HepG2 (cell line): ENCODE data around the gene ACAD8. TPM values are rescaled to one million over a fixed set of nuclear protein-coding genes. Genes with fewer than 3 reads are reported as not detected.

Experiments
- ATAC-seq: fragments of 200-7000 bp; cut with Tn5 transposase; 3 replicates; pipeline ENCODE4 v1.9.1; 2020; ENCODE audit warnings: mild to moderate bottlenecking, moderate library complexity
- BruUV-seq: library from RNA; stranded (reverse); fragments of 400-500 nt; replicated peaks from 2 replicates; lab custom pipeline; 2021; lab: Mats Ljungman, UMichigan
- CTCF ChIA-PET: fragments of 300-600 bp; formaldehyde crosslinking; extraction: SDS; loops from one replicate; lab custom pipeline; 2021; ENCODE audit warnings: low total read pairs, inconsistent platforms, low intra/inter-chr PET ratio; lab: Yijun Ruan, JAX
- POLR2A ChIA-PET: fragments of 350-600 bp; sonication (Branson Sonifier 250); formaldehyde crosslinking; loops from one replicate; lab custom pipeline; 2020; ENCODE audit warnings: antibody characterized with exemption, inconsistent platforms; lab: Yijun Ruan, JAX
- DNase-seq: peaks from one replicate; pipeline ENCODE4 v3.0.0-alpha.2; 2015; ENCODE audit warnings: low spot score
- FAIRE-seq: peaks from 3 replicates; lab custom pipeline; 2011; peaks lifted over from hg19 to GRCh38; lab: Jason Lieb, UNC
- H2AFZ ChIP-seq: one replicate; pipeline ENCODE4 v1.6.1; 2011; ENCODE audit warnings: low read length, inconsistent platforms
- H3K27ac ChIP-seq: fragments of 300-600 bp; 3 replicates; pipeline ENCODE4 v1.8.0; 2011; ENCODE audit warnings: mixed run types, mild to moderate bottlenecking, mixed read lengths, low read length, inconsistent platforms; ENCODE audit not compliant: insufficient read depth; ENCODE audit errors: extremely low read length
- H3K27me3 ChIP-seq, 2 experiments: fragments of 200-600 bp in 1 of 2; 2 replicates in 1 of 2; 3 replicates in 1 of 2; pipeline versions ENCODE4 v1.6.0 to v1.8.0; 2011; ENCODE audit warnings: low read length in 2 of 2, mild to moderate bottlenecking in 2 of 2, moderate library complexity in 2 of 2, inconsistent platforms in 1 of 2; ENCODE audit not compliant: insufficient read depth in 2 of 2, control insufficient read depth in 1 of 2
- H3K36me3 ChIP-seq, 2 experiments: fragments of 200-600 bp in 1 of 2; replicated peaks in 1 of 2; 2 replicates in 1 of 2; 3 replicates in 1 of 2; pipeline versions ENCODE4 v1.5.1 to v1.8.0; 2011; ENCODE audit warnings: low read length in 2 of 2, inconsistent platforms in 1 of 2; ENCODE audit not compliant: insufficient read depth in 2 of 2, control insufficient read depth in 1 of 2
- H3K4me1 ChIP-seq: 2 replicates; pipeline ENCODE4 v1.5.1; 2012; ENCODE audit warnings: low read length, inconsistent platforms; ENCODE audit not compliant: insufficient read depth
- H3K4me2 ChIP-seq: 2 replicates; pipeline ENCODE4 v1.6.0; 2011; ENCODE audit warnings: low read depth, low read length, inconsistent platforms
- H3K4me3 ChIP-seq, 3 experiments: fragments of 200-600 bp in 1 of 3; sonication (generic), shearing (Covaris generic) in 1 of 3; replicated peaks in 1 of 3; 2 replicates each; pipeline ENCODE4 v1.5.1; 2011 to 2016; ENCODE audit warnings: low read length in 3 of 3, inconsistent platforms in 2 of 3, low read depth in 2 of 3, mild to moderate bottlenecking in 2 of 3, control low read depth in 1 of 3, mixed read lengths in 1 of 3; ENCODE audit not compliant: insufficient read depth in 1 of 3
- H3K79me2 ChIP-seq: one replicate; pipeline ENCODE4 v1.6.1; 2011; ENCODE audit warnings: low read length, inconsistent platforms; ENCODE audit not compliant: insufficient read depth
- H3K9ac ChIP-seq: 2 replicates; pipeline ENCODE4 v1.6.0; 2011; ENCODE audit warnings: mild to moderate bottlenecking, low read depth, low read length, inconsistent platforms; ENCODE audit not compliant: insufficient read depth
- H3K9me3 ChIP-seq: 2 replicates; pipeline ENCODE4 v1.5.1; 2012; ENCODE audit warnings: mild to moderate bottlenecking, low read length
- H4K20me1 ChIP-seq: 2 replicates; pipeline ENCODE4 v1.6.0; 2011; ENCODE audit warnings: inconsistent platforms, mild to moderate bottlenecking, low read length, moderate library complexity; ENCODE audit not compliant: insufficient read depth
- CBX1 ChIP-seq: IDR thresholded peaks from one replicate; pipeline ENCODE4 v1.6.1; 2016; ENCODE audit warnings: antibody characterized with exemption, low read depth
- ELF1 ChIP-seq: sonication (generic); formaldehyde crosslinking; IDR thresholded peaks from 2 replicates; pipeline ENCODE4 v1.4.0; 2020; ENCODE audit warnings: missing genetic modification reagents
- ELF4 ChIP-seq: sonication (generic); formaldehyde crosslinking; IDR thresholded peaks from 2 replicates; pipeline ENCODE4 v1.5.0; 2020; ENCODE audit warnings: missing genetic modification reagents, mild to moderate bottlenecking, moderate library complexity, borderline replicate concordance
- FOXC1 ChIP-seq: sonication (generic); formaldehyde crosslinking; IDR thresholded peaks from 2 replicates; pipeline ENCODE4 v1.8.0; 2022; ENCODE audit warnings: mild to moderate bottlenecking, missing genetic modification reagents, borderline replicate concordance
- HNRNPL ChIP-seq: fragments of 200-400 bp; formaldehyde crosslinking; IDR thresholded peaks from 2 replicates; pipeline ENCODE4 v1.6.1; 2017; ENCODE audit warnings: mild to moderate bottlenecking, low read depth, low read length
- KMT2B ChIP-seq: IDR thresholded peaks from 2 replicates; pipeline ENCODE4 v1.6.1; 2016; ENCODE audit warnings: missing genetic modification reagents, missing compliant biosample characterization
- MBD4 ChIP-seq: IDR thresholded peaks from 2 replicates; pipeline ENCODE4 v1.6.1; 2012; ENCODE audit warnings: low read length, inconsistent platforms, borderline replicate concordance
- PHF21A ChIP-seq: sonication (generic); formaldehyde crosslinking; IDR thresholded peaks from 2 replicates; pipeline ENCODE4 v1.5.0; 2020; ENCODE audit warnings: mild to moderate bottlenecking, missing genetic modification reagents
- TBX2 ChIP-seq: sonication (generic); formaldehyde crosslinking; IDR thresholded peaks from 2 replicates; pipeline ENCODE4 v1.5.0; 2020; ENCODE audit warnings: missing genetic modification reagents, mild to moderate bottlenecking, borderline replicate concordance
- TCF12 ChIP-seq, 2 experiments: fragments of 450-650 bp in 1 of 2; sonication (generic) in 1 of 2; formaldehyde crosslinking in 1 of 2; IDR thresholded peaks; 2 replicates each; pipeline versions ENCODE4 v1.6.1 to v1.8.0; 2017 to 2022; ENCODE audit warnings: antibody characterized with exemption in 1 of 2, mild to moderate bottlenecking in 1 of 2, missing genetic modification reagents in 1 of 2, moderate library complexity in 1 of 2
- YY1 ChIP-seq: IDR thresholded peaks from 2 replicates; pipeline ENCODE4 v1.6.1; 2011; ENCODE audit warnings: low read length, low read depth, moderate library complexity, mild to moderate bottlenecking; ENCODE audit not compliant: insufficient read depth, insufficient replicate concordance
- ZNF558 ChIP-seq: sonication (generic); formaldehyde crosslinking; IDR thresholded peaks from 2 replicates; pipeline ENCODE4 v1.9.0; 2022; ENCODE audit warnings: mild to moderate bottlenecking, missing genetic modification reagents, borderline replicate concordance
- WGBS: methylation state at CpG from one replicate; pipeline ENCODE4 v1.1.6; 2017; ENCODE audit warnings: low lambda C conversion rate; 5-methylcytosine and 5-hydroxymethylcytosine counted together
- in situ Hi-C: cut with HindIII; loops from 2 replicates; pipeline ENCODE4 v1.10.0; 2017; ENCODE audit warnings: low pct_unique_long_range_greater_than_20kb; ENCODE audit not compliant: extremely low pct_ligation_motif_present
- intact Hi-C: fragments of 100-400 bp; cut with micrococcal nuclease; formaldehyde crosslinking; loops from one replicate; pipeline ENCODE4 v1.10.0; 2022; ENCODE audit not compliant: unreplicated experiment
- polyA plus RNA-seq, 8 experiments: library from polyadenylated mRNA; depleted of rRNA in 3 of 8; stranded (reverse) in 7 of 8; unstranded in 1 of 8; fragments of >200 nt; fragmentation: Illumina TruSeq in 4 of 8; extraction: Trizol in 4 of 8; gene quantifications; 2 replicates each; pipeline versions ENCODE4 v1.2.1 to v1.2.3, GENCODE V29; 2011 to 2016; ENCODE audit warnings: low read depth in 4 of 8, missing spikeins in 1 of 8, mixed read lengths in 1 of 8; ENCODE audit not compliant: insufficient read depth in 1 of 8
- total RNA-seq, 5 experiments: library from RNA; depleted of rRNA; stranded (reverse); fragments of >200 nt; fragmentation: Illumina TruSeq; extraction: Trizol; gene quantifications; 2 replicates each; pipeline ENCODE4 v1.2.3, GENCODE V29; 2016; ENCODE audit warnings: low read depth in 1 of 5
- TF ChIP-seq, protein P1 (sequence below): IDR thresholded peaks from 2 replicates; pipeline ENCODE4 v1.6.1; 2016; ENCODE audit warnings: missing genetic modification reagents, missing compliant biosample characterization

Gene ACAD8
- total and polyA plus RNA-seq, 2 of the 13 experiments (the other 11 are each of a cell fraction or from before 2014, with no cell fraction given) = 13.5 to 20.3 TPM

DNA sequence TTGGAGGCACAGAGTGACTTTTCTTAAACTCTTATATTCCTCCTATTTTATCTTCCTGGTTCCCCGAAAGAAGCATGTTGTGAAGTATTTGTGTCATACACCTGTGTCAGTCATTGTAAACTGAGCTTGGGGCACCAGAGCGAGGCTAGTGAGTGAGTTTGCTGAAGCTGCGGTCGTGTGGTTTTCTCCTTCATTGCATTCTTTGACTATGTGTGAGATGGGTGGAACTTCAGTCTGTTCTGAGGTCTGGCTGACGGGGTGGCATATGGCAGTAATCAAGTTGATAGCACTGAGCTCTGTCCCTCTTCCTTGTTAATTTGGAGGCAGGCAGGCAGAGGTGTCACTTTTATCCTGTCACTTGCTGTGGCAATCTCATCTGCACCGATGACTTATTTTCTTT is 24.7 kb upstream of the ACAD8 start:
- Histone ChIP-seq H3K27me3 (no peaks in the 10 kb centered on the region), H2AFZ (no peak overlapping the region), H3K79me2 (peaks cover 27% of the 10 kb centered on the region), H3K4me3 (no peak overlapping the region), H3K9me3 (no peaks in the 10 kb centered on the region), H3K27ac (no peak overlapping the region), H3K36me3 (peaks cover 2 to 3% of the 10 kb centered on the region in 2 experiments; a peak in 2 of 5 replicates), H3K9ac (no peak overlapping the region), H3K4me2 (no peak overlapping the region), H4K20me1 (no peaks in the 10 kb centered on the region), H3K4me1 (peaks cover 34% of the 10 kb centered on the region)
- ATAC-seq (no peak), DNase-seq (no peak), FAIRE-seq (no peak)
- CTCF ChIA-PET = no interaction called here
- intact Hi-C loops = no loop called here
- in situ Hi-C loops = no loop called here
- WGBS = 95% methylated on average over 6 of the region's 6 CpGs
- POLR2A ChIA-PET = no interaction called here
- TF ChIP-seq ELF4 (no peak), ZNF558 (no peak), HNRNPL (no peak), FOXC1 (CRISPR knock-in tag) (no peak), TCF12 (IDR thresholded peaks at IDR 0.05) (no peak), TCF12 (CRISPR knock-in tag; IDR thresholded peaks at IDR 0.05) (no peak), MBD4 (no peak), CBX1 (no peak), ELF1 (CRISPR knock-in tag) (no peak), KMT2B (CRISPR knock-in tag) (no peak), TBX2 (CRISPR knock-in tag) (no peak), PHF21A (CRISPR knock-in tag) (no peak), YY1 (no peak)
- TF ChIP-seq, protein P1, sequence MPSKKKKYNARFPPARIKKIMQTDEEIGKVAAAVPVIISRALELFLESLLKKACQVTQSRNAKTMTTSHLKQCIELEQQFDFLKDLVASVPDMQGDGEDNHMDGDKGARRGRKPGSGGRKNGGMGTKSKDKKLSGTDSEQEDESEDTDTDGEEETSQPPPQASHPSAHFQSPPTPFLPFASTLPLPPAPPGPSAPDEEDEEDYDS (CRISPR knock-in tag) = no peak
- no TSS peak for BruUV-seq
